Measurements from ENCODE around the gene UQCC5. TPM values are rescaled to one million over a fixed set of nuclear protein-coding genes. Genes with fewer than 3 reads are reported as not detected.

UQCC5 gene
- total RNA-seq, 1 donor from 2014 or later = 2.0 TPM

GRCh38 chr3:52541050-52541449 lies 4.6 kb downstream of the UQCC5 start:
- Histone ChIP-seq H4K20me1 (ENCODE audit: low read depth) (peaks cover 46% of the 10 kb centered on the region), H3K9me3 (ENCODE audit: low read depth) (no peaks in the 10 kb centered on the region), H3K27me3 (no peaks in the 10 kb centered on the region), H3K4me2 (no peak overlapping the region), H3K27ac (no peak overlapping the region), H3K36me3 (no peaks in the 10 kb centered on the region), H3K4me3 (no peak overlapping the region), H3F3A (ENCODE audit: low read depth) (peaks cover 36% of the 10 kb centered on the region), H3K9ac (no peak overlapping the region), H2AFZ (replicated peaks) (no peak overlapping the region), H3K4me1 (peaks cover 12% of the 10 kb centered on the region), H3K79me2 (ENCODE audit: low read depth) (peaks cover 57% of the 10 kb centered on the region)
- H3K27ac Mint-ChIP-seq = no peak overlapping the region
- H3K4me1 Mint-ChIP-seq = peaks cover 19% of the 10 kb centered on the region
- no peaks in the 10 kb centered on the region for H3K9me3 Mint-ChIP-seq
- TF ChIP-seq EZH2 (IDR thresholded peaks at IDR 0.05) (no peak), EZH2phosphoT487 (IDR thresholded peaks at IDR 0.05) (no peak), CTCF (IDR thresholded peaks at IDR 0.05) (no peak)
- H3K4me3 Mint-ChIP-seq = no peak overlapping the region
- DNase-seq (ENCODE audit: low spot score) = no peak
- H3K27me3 Mint-ChIP-seq (ENCODE audit: insufficient read depth, low read depth) = peaks cover 4% of the 10 kb centered on the region
- H3K36me3 Mint-ChIP-seq = peaks cover 10% of the 10 kb centered on the region

DNA sequence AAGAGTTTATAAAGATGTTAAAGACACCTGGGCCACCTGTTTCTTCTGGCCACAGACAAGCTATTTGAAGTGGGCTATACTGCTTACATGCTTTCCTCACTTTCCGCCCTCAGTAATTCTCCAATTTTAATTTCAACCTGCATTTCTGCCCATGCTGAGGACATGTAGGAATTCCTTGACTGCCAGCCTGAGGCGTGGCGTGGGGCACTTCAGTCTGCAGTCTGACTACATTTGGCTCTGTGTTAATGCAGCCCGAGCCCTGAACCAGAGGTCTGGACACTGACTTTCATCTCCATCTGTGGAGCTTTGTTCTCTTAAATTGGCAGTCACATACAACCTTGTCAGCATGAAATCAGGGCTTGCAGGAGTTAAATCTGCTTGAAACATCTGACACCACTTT lies 8.5 kb downstream of the UQCC5 start:
- Histone ChIP-seq H3K79me2 (ENCODE audit: low read depth) (peaks cover 24% of the 10 kb centered on the region), H3K27ac (peak overlapping the region; percentile 43), H3K4me1 (no peaks in the 10 kb centered on the region), H3K4me3 (no peak overlapping the region), H3F3A (ENCODE audit: low read depth) (peaks cover 46% of the 10 kb centered on the region), H3K9me3 (ENCODE audit: low read depth) (no peaks in the 10 kb centered on the region), H3K4me2 (no peak overlapping the region), H3K36me3 (peaks cover 13% of the 10 kb centered on the region), H4K20me1 (ENCODE audit: low read depth) (peaks cover 18% of the 10 kb centered on the region), H3K27me3 (no peaks in the 10 kb centered on the region), H2AFZ (replicated peaks) (no peak overlapping the region), H3K9ac (peak overlapping the region; percentile 2)
- Mint-ChIP-seq H3K9me3 (no peaks in the 10 kb centered on the region), H3K27ac (no peak overlapping the region), H3K4me1 (no peaks in the 10 kb centered on the region), H3K36me3 (peaks cover 11% of the 10 kb centered on the region), H3K4me3 (no peak overlapping the region), H3K27me3 (ENCODE audit: insufficient read depth, low read depth) (peaks cover 2% of the 10 kb centered on the region)
- DNase-seq (ENCODE audit: low spot score) = no peak
- TF ChIP-seq EZH2phosphoT487 (IDR thresholded peaks at IDR 0.05) (no peak), CTCF (IDR thresholded peaks at IDR 0.05) (no peak), EZH2 (IDR thresholded peaks at IDR 0.05) (no peak)

- Histone ChIP-seq H3K4me3 (no peak overlapping the region), H3K27me3 (no peaks in the 10 kb centered on the region), H3K4me1 (no peaks in the 10 kb centered on the region), H3K9ac (no peak overlapping the region), H3K9me3 (ENCODE audit: low read depth) (no peaks in the 10 kb centered on the region), H2AFZ (replicated peaks) (no peak overlapping the region), H3K36me3 (peaks cover 13% of the 10 kb centered on the region), H4K20me1 (ENCODE audit: low read depth) (peaks cover 14% of the 10 kb centered on the region), H3F3A (ENCODE audit: low read depth) (peaks cover 40% of the 10 kb centered on the region), H3K27ac (peak overlapping the region; percentile 55), H3K4me2 (no peak overlapping the region), H3K79me2 (ENCODE audit: low read depth) (peaks cover 13% of the 10 kb centered on the region)
- TF ChIP-seq EZH2phosphoT487 (IDR thresholded peaks at IDR 0.05) (no peak), CTCF (IDR thresholded peaks at IDR 0.05) (no peak), EZH2 (IDR thresholded peaks at IDR 0.05) (no peak)
- Mint-ChIP-seq H3K27ac (no peak overlapping the region), H3K36me3 (peaks cover 14% of the 10 kb centered on the region), H3K27me3 (ENCODE audit: insufficient read depth, low read depth) (peaks cover 2% of the 10 kb centered on the region), H3K4me3 (no peak overlapping the region), H3K4me1 (no peaks in the 10 kb centered on the region), H3K9me3 (no peaks in the 10 kb centered on the region)
- no peak for DNase-seq (ENCODE audit: low spot score)
Observed at GRCh38 chr3:52546111-52546901, 9.9 kb downstream of the UQCC5 start.

All from neural progenitor cell (in vitro differentiated cells).